Stimulated activated CD4-positive, alpha-beta T cell treated with anti-CD3 and anti-CD28 coated beads, TNF-alpha, amount 100 ng/mL, for 48 hours (primary cell): Measurements from ENCODE around the gene ICAM1.
"Not testable (repeated sequence)": the region's sequence is repeated elsewhere in the genome, so short reads cannot be mapped to it uniquely, and the experiment has no call there.

Source experiments
- DNase-seq, 3 donors: peaks; one replicate each; pipeline ENCODE4 v3.0.0-alpha.2; 2020; ENCODE audit warnings: low read depth in 3 of 3

The ICAM1 gene

GRCh38 chr19:10270616-10271394 lies at the start of gene ICAM1:
ICAM1 (plus strand) TSS chr19:10271120; CDS start chr19:10271160, 40 bp downstream.
- DNase-seq = peak; percentile 61 to 70 (median 61)

- no peak for DNase-seq
These were observed 48.6 kb upstream of the ICAM1 start for GRCh38 chr19:10222201-10222890.

- no peak for DNase-seq
These were observed 47.3 kb upstream of the ICAM1 start for GRCh38 chr19:10223488-10224213.

GRCh38 chr19:10224337-10224736 lies 46.6 kb upstream of the ICAM1 start:
- DNase-seq = no peak

GRCh38 chr19:10226021-10226375 lies 44.9 kb upstream of the ICAM1 start:
- DNase-seq = no peak

GRCh38 chr19:10226376-10227025 lies 44.4 kb upstream of the ICAM1 start:
- DNase-seq = no peak

- DNase-seq = no peak
These were observed 43.6 kb upstream of the ICAM1 start for GRCh38 chr19:10227026-10227971.

- no peak for DNase-seq
These were observed 42.5 kb upstream of the ICAM1 start for GRCh38 chr19:10228393-10228792.

- no peak for DNase-seq
These were observed 42.0 kb upstream of the ICAM1 start for GRCh38 chr19:10228920-10229319.

GRCh38 chr19:10230173-10230860 lies 40.6 kb upstream of the ICAM1 start:
- DNase-seq = peak in 1 of 3 donors; percentile 38

GRCh38 chr19:10230861-10231611 lies 39.9 kb upstream of the ICAM1 start, which contains the start of gene S1PR2:
S1PR2 (minus strand) TSS chr19:10231331; CDS start chr19:10224905, 6,426 bp downstream.
- peak; percentile 36 to 70 (median 52) for DNase-seq

- no peak for DNase-seq
These were observed 39.2 kb upstream of the ICAM1 start for GRCh38 chr19:10231612-10232228.

- no peak for DNase-seq
These were observed 37.0 kb upstream of the ICAM1 start for GRCh38 chr19:10233946-10234345.

GRCh38 chr19:10235003-10235402 lies 35.9 kb upstream of the ICAM1 start:
- DNase-seq = no peak

GRCh38 chr19:10235409-10235808 lies 35.5 kb upstream of the ICAM1 start:
- not testable (repeated sequence) for DNase-seq

GRCh38 chr19:10237702-10238101 lies 33.2 kb upstream of the ICAM1 start:
- DNase-seq = no peak

- DNase-seq = no peak
These were observed 32.6 kb upstream of the ICAM1 start for GRCh38 chr19:10238172-10238783.

GRCh38 chr19:10241826-10242449 lies 29.0 kb upstream of the ICAM1 start:
- DNase-seq = not testable (repeated sequence)
